ENCODE measurements around the gene FURIN. TPM values are rescaled to one million over a fixed set of nuclear protein-coding genes. Genes with fewer than 3 reads are reported as not detected.

The FURIN gene
- total RNA-seq, 4 donors from 2014 or later = 20.5 to 54.8 (median 30.5) TPM

DNA sequence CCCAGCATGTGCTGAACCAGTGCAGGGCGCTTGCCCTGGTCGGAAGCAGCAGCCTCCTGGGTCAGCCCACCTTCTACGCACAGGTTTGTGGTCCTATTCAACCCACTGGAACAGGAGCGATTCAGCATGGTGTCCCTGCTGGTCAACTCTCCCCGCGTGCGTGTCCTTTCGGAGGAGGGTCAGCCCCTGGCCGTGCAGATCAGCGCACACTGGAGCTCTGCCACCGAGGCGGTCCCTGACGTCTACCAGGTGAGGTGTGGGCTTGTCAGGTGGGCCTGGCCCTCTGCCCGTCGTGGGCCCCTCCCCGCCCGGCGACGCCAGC, 42.9 kb downstream of the FURIN start:
- no peak for DNase-seq
- Histone ChIP-seq H3K27ac (no peak overlapping the region), H3K9me3 (no peaks in the 10 kb centered on the region), H3K27me3 (no peaks in the 10 kb centered on the region), H3K4me3 (no peak overlapping the region), H3K4me1 (no peaks in the 10 kb centered on the region), H3K36me3 (no peaks in the 10 kb centered on the region)
- no peak for TF ChIP-seq POLR2A (IDR thresholded peaks at IDR 0.05)
- TF ChIP-seq, protein P1, sequence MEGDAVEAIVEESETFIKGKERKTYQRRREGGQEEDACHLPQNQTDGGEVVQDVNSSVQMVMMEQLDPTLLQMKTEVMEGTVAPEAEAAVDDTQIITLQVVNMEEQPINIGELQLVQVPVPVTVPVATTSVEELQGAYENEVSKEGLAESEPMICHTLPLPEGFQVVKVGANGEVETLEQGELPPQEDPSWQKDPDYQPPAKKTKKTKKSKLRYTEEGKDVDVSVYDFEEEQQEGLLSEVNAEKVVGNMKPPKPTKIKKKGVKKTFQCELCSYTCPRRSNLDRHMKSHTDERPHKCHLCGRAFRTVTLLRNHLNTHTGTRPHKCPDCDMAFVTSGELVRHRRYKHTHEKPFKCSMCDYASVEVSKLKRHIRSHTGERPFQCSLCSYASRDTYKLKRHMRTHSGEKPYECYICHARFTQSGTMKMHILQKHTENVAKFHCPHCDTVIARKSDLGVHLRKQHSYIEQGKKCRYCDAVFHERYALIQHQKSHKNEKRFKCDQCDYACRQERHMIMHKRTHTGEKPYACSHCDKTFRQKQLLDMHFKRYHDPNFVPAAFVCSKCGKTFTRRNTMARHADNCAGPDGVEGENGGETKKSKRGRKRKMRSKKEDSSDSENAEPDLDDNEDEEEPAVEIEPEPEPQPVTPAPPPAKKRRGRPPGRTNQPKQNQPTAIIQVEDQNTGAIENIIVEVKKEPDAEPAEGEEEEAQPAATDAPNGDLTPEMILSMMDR (IDR thresholded peaks at IDR 0.05) = no peak
- intact Hi-C loops (cut with DNase I; ENCODE audit: low total_unique reads) = no loop called here

DNA sequence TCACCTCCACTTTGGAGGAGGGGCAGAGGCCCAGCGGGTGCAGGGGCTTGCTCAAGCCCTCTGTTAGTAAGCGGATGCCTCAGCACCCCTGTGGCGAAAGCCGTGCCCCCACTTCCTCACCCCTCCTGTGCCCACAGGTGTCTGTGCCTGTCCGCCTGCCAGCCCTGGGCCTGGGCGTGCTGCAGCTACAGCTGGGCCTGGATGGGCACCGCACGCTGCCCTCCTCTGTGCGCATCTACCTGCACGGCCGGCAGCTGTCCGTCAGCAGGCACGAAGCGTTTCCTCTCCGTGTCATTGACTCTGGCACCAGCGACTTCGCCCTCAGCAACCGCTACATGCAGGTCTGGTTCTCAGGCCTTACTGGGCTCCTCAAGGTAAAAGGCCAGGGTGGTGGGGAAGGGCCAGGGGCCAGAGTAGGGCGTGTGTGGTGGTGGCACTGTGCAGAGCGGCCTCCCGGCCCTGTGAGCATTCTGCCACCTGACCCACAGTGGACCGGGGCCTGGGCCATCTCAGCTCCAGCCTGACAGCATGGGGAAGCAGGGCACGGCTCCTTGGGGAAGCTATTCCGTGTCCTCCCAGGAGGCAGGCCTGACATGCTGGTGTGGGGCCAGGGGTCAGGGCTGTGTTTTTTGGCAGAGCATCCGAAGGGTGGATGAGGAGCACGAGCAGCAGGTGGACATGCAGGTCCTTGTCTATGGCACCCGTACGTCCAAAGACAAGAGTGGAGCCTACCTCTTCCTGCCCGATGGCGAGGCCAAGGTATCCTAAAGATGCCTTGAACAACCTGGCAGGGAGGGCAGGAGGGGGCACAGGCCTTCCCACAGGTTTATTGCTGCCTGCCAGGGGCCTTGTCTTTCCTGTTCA, 43.8 kb downstream of the FURIN start:
- intact Hi-C loops (cut with DNase I; ENCODE audit: low total_unique reads) = no loop called here
- DNase-seq = no peak
- no peaks in the 10 kb centered on the region for H3K27me3 ChIP-seq
- no peak for TF ChIP-seq POLR2A (IDR thresholded peaks at IDR 0.05)
- TF ChIP-seq, protein P1 (IDR thresholded peaks at IDR 0.05) = no peak
- H3K4me1 ChIP-seq = no peaks in the 10 kb centered on the region
- no peaks in the 10 kb centered on the region for H3K9me3 ChIP-seq
- H3K36me3 ChIP-seq = no peaks in the 10 kb centered on the region
- H3K4me3 ChIP-seq = no peak overlapping the region
- no peak overlapping the region for H3K27ac ChIP-seq

DNA sequence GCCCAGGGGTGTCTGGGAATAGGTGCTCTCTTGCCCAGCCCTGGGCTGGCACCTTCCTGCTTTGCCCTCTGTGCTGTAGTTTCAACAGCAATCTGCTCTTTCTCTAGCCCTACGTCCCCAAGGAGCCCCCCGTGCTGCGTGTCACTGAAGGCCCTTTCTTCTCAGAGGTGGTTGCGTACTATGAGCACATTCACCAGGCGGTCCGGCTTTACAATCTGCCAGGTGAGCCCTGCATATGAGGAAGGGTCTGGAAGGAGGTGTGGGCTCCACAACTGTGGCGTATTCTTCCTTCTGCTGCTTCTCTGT, 44.3 kb downstream of the FURIN start:
- Histone ChIP-seq H3K4me3 (no peak overlapping the region), H3K4me1 (no peaks in the 10 kb centered on the region), H3K36me3 (no peaks in the 10 kb centered on the region), H3K27ac (no peak overlapping the region), H3K9me3 (no peaks in the 10 kb centered on the region), H3K27me3 (no peaks in the 10 kb centered on the region)
- TF ChIP-seq, protein P1 (IDR thresholded peaks at IDR 0.05) = no peak
- TF ChIP-seq POLR2A (IDR thresholded peaks at IDR 0.05) = no peak
- intact Hi-C loops (cut with DNase I; ENCODE audit: low total_unique reads) = no loop called here
- no peak for DNase-seq

DNA sequence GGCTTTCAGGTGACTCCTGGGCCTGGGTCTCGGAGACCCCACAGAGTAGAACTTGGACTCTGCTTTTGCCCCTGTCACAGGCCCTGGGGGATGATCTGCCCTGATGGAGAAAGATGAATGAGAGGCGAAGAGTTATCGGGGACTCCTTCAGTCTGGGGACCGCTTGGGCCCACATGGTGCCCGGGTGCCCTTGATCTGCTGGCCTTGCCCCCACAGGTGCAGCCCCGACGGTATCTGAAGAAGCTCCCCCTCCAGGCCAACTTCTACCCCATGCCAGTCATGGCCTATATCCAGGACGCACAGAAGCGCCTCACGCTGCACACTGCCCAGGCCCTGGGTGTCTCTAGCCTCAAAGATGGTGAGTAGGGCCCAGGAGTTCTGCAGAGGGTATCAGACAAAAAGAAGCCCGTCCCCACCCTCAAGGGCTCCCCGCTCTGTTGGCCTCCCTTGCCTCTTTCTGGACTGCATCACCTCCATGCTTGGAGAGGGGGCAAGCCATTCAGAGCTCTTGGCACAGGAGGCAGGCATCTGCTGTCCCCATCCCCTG, 45.1 kb downstream of the FURIN start:
- no peak overlapping the region for H3K4me3 ChIP-seq
- H3K9me3 ChIP-seq = no peaks in the 10 kb centered on the region
- intact Hi-C loops (cut with DNase I; ENCODE audit: low total_unique reads) = no loop called here
- no peaks in the 10 kb centered on the region for H3K36me3 ChIP-seq
- H3K27me3 ChIP-seq = no peaks in the 10 kb centered on the region
- H3K27ac ChIP-seq = no peak overlapping the region
- TF ChIP-seq, protein P1 (IDR thresholded peaks at IDR 0.05) = no peak
- no peak for TF ChIP-seq POLR2A (IDR thresholded peaks at IDR 0.05)
- H3K4me1 ChIP-seq = no peaks in the 10 kb centered on the region
- no peak for DNase-seq

DNA sequence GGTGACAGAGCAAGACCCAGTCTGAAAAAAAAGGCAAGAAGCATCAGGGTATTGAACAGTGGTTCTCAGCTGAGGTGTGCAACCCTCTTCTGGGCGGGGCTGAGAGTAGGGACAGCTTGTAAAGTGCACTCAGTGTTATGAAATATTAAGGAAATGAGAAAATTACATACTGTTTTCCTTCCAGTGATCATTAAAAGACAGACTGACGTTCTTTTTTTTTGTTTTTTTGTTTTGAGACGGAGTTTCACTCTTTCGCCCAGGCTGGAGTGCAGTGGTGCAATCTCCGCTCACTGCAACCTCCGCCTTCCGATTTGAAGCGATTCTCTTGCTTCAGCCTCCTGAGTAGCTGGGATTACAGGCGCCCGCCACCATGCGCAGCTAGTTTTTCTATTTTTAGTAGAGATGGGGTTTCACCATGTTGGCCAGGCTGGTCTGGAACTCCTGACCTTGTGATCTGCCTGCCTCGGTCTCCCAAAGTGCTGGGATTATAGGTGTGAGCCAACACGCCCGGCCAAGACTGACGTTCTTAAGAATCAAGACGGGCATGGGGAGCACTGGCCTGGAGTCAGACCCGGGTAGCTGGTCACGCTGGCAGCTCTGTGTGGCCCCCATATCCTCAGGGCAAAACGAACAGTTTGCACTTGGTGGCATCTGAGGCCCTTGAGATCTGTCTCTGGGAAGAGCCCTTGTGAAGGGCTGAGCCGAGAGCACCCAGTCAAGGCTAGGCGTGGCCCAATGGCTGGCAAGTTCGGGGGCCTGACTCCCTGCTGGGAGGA, 46.1 kb downstream of the FURIN start:
- Histone ChIP-seq H3K9me3 (no peaks in the 10 kb centered on the region), H3K27me3 (no peaks in the 10 kb centered on the region), H3K27ac (no peak overlapping the region), H3K36me3 (no peaks in the 10 kb centered on the region), H3K4me1 (no peaks in the 10 kb centered on the region), H3K4me3 (no peak overlapping the region)
- TF ChIP-seq POLR2A (IDR thresholded peaks at IDR 0.05) = no peak
- TF ChIP-seq, protein P1 (IDR thresholded peaks at IDR 0.05) = no peak
- intact Hi-C loops (cut with DNase I; ENCODE audit: low total_unique reads) = no loop called here
- DNase-seq = no peak

All from uterus (tissue), 4 donors.